ENCODE data around the gene VEPH1. TPM values are rescaled to one million over a fixed set of nuclear protein-coding genes. Genes with fewer than 3 reads are reported as not detected.

VEPH1 gene
- total RNA-seq, 1 donor from 2014 or later: 13.0 TPM

DNA sequence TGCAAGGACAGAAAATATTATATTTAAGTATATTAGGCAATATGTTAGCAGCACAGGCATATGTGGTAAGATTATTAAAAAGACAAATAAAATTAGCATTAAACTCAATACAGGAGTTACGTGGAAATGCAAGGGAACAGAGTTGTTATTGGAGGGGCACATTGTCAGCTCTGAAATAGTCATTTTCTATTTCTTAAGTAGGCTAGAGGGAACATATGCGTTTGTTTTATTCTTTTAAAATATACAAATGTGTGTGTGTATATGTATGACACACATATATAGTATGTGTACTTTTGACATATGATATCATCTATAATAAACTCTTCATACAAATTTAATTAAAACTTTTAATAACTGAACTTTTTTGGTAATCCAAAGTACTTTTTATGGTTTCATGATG is 22.8 kb upstream of the VEPH1 start:
- no peak for FAIRE-seq

GRCh38 chr3:157523814-157524213 is 20.6 kb upstream of the VEPH1 start:
- DNase-seq (ENCODE audit: low spot score in 2 of 2) (no peak), FAIRE-seq (no peak)

More for the DNA sequence above, 22.8 kb upstream of the VEPH1 start:
- no peak for DNase-seq (ENCODE audit: low spot score in 2 of 2)

DNA sequence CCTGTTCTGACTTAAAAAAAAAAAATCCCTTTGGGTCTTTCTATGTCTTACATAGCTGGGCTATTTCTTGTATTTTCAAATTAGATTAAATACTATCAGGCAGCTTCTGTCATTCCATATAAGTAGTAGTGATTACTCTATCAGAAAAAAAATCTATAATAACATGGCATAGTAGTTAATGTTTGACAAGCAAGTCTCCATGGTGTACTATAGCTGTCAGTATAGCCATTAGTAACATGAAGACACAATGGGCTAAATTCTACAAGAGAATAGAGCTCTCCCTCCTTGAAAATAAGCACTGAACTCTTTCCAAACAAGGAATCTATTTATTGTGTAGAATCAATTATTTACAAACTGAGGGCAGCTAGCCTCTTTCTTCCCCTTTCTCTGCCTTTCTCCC is 19.4 kb upstream of the VEPH1 start:
- FAIRE-seq: no peak
- DNase-seq (ENCODE audit: low spot score in 2 of 2): no peak

GRCh38 chr3:157520485-157521150 is 17.4 kb upstream of the VEPH1 start:
- no peak for DNase-seq (ENCODE audit: low spot score in 2 of 2)
- no peak for FAIRE-seq

DNA sequence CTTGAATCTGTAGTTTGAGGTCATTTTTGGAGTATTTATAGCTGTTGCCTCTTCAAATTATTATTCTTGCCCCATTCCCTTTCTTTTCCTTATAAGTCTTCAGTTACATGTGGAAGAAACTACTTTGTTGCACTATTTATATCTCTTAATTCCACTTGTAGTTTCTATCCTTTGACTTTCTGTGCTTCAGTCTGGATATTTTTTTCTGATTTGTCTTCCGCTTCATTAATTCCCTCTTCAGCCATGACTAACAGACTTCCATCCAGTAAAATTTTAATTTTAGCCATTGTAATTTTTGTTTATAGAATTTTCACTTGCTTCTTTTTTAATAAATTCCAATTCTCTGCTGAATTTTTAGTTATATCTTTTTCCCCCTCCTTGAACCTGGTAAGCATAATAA is 15.7 kb upstream of the VEPH1 start:
- no peak for FAIRE-seq
- DNase-seq (ENCODE audit: low spot score in 2 of 2): no peak

DNA sequence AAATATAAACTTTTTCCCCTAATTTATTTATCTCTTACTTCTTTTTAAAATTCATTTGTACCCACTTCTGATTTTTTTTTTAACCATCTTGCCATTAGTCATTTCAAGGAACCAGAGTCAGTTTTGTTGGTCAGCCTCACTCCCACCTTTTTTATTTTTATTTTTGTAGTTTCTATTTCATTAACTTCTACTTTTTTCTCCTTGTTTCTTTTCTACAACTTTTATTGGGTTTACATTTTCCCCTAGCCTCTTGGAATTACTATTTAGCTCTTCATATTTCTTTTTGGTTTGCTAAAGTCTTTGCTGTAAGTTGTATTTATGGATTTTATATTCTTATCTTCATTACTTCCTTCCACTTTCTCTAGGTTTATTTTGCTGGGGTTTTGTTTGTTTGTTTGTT is 13.7 kb upstream of the VEPH1 start:
- no peak for FAIRE-seq

GRCh38 chr3:157515398-157515797 is 12.2 kb upstream of the VEPH1 start:
- FAIRE-seq (no peak), DNase-seq (ENCODE audit: low spot score in 2 of 2) (no peak)

More for the DNA sequence above, 13.7 kb upstream of the VEPH1 start:
- no peak for DNase-seq (ENCODE audit: low spot score in 2 of 2)

DNA sequence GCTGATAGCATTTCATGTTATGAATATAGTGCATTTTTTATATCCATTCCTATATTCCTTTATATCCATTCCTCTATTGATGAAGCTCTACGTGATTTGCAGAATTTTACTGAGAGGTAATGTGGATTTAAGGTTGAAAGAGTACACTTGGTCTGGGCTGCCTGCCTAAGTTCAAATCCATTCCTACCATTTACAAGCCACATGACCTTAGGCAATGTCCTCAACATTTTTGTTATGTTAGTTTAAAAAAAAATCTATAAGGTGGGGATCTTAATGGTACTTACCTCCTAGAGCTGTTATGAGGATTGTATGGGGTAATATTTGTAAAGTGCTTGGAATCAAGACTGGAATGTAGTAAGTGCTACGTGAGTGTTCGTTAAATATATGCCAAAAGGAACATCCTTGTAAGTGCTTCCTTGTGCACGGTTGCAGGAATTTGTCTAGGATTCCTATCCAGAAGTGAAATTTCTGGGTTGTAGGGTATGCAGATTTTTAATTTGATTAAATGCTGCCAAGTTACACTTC is 11.2 kb upstream of the VEPH1 start:
- no peak for FAIRE-seq
- DNase-seq (ENCODE audit: low spot score in 2 of 2): no peak

GRCh38 chr3:157513585-157513984 is 10.4 kb upstream of the VEPH1 start:
- no peak for DNase-seq (ENCODE audit: low spot score in 2 of 2)
- FAIRE-seq: no peak

GRCh38 chr3:157512534-157512933 is 9.3 kb upstream of the VEPH1 start:
- no peak for DNase-seq (ENCODE audit: low spot score in 2 of 2)

DNA sequence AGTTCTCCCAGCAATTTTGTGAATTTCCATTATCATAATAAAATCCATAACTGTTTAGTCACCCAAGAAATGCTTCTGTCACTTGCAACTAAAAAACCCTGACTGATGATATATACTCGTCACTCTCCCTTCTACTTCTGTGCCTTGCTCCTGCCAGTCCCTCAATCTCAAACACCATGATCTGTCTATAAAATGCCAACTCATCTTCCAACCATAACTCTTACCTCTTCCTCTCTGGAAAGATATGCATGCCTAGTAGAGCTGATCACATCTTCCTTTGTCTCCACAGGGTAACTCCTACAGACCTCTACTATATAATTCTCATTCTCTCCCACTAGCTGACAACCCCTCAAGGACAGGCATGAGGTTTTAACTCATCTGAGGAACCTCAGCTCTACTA is 5.2 kb upstream of the VEPH1 start:
- DNase-seq (ENCODE audit: low spot score in 2 of 2) (no peak), FAIRE-seq (no peak)

More at GRCh38 chr3:157512534-157512933, 9.3 kb upstream of the VEPH1 start:
- FAIRE-seq: no peak

DNA sequence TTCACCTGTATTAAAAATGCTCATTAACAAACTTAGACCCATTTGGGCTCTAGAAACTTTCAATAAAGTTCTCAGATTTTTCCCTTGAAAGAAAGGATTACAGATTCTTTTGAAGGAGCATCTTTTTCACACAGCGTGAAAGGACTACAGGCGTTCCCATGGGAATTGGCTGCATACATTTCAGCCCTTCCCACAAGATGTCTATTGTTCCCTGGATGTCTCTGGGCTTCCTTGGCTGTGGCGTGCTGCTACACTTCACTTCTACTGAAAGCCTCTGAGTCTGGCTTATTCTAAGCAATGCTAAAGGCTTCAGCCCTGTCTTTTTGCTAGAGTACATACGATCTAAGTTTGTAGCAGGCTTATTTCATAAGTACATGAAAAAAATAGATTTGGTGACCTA is 1.4 kb downstream of the VEPH1 start:
- DNase-seq (ENCODE audit: low spot score in 2 of 2): no peak
- no peak for FAIRE-seq

DNA sequence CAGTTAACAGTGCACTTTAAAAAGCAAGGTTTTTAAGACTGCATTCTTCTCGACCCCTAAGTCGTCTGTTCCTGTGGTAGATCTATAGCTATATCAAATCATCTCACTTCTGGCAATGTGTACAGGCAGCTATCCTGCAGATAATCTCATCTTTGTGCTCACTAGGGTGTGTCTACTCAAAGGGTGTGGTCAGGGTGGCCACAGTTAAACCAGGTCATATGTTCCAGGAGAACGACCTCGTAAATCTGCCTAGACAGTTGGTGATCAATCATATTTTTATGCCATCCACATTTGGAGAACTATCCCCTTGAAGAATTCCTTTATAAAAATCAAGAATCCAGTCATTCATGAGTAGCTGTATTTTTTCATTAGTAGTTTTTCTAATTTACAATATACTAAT is 3.0 kb downstream of the VEPH1 start:
- DNase-seq (ENCODE audit: low spot score in 2 of 2) (no peak), FAIRE-seq (no peak)

- FAIRE-seq (no peak), DNase-seq (ENCODE audit: low spot score in 2 of 2) (no peak)
These were observed 3.8 kb downstream of the VEPH1 start for GRCh38 chr3:157499342-157499963.

GRCh38 chr3:157498371-157498770 is 4.8 kb downstream of the VEPH1 start:
- no peak for DNase-seq (ENCODE audit: low spot score in 2 of 2)
- FAIRE-seq: no peak

DNA sequence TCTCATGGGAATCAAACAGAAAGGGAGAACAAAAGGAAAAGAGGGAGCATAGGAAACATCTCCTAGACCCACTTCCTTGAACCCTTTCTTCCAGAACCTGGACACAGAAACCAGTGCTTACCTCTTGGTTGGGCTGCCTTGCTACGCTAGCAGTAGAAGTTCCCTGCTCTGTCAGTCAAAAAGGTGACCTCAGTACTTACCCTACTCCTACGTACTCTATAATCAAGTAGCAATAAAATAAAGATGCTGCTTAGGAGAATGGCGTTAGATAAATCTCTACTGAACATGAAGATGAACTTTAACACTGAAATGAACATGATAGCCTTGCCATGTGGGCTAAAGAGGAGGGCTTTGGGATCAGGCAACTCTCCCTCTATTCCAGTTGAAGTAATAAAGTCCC is 7.4 kb downstream of the VEPH1 start:
- DNase-seq (ENCODE audit: low spot score in 2 of 2) (no peak), FAIRE-seq (no peak)

GRCh38 chr3:157494581-157495281 is 8.5 kb downstream of the VEPH1 start:
- no peak for DNase-seq (ENCODE audit: low spot score in 2 of 2)
- no peak for FAIRE-seq

DNA sequence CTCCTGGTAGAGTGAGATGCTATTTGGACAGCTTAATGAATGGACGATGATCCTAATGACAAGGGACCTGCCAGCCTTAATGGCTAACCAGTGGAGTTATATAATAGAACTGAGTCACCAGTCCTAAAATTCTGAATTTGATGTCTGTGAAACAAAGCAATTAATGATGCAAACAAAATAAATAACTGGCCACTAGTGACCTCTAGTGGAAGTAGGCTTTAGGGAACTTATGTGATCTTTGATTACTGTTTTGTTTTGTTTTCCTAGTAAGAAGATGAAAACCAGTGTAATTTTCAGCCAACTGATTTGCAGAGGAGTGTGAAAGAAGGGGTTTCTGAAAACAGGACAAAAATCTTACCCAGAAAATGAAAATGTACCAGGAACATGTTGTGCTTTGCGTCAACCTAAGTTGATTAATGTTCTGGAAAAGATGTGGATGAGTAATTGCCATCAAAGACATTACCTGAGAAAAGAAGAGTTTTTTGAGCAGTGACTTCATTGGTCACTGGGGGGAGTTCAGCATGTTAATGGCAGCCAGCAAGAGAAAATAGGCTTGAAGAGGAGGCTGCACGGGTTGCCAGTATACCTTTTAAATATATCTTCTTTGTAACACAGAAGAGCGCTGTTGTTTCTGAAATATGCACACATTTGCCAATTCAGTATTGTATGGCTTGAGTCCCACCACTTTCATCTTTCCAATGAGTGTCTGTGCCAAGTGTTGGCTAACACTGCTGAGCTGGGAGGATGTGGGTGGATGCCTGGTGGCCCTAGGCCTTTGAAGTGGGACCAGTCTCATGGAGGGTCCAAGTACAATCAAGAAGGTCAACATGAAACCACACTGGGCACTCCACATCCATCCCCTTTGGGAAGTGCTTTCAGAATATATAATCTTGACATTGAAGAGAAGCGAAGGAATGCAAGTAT is 9.3 kb downstream of the VEPH1 start:
- FAIRE-seq (peak; percentile 53), DNase-seq (ENCODE audit: low spot score in 2 of 2) (peak in 1 of 2 donors; percentile 20)

- DNase-seq (ENCODE audit: low spot score in 2 of 2): no peak
- no peak for FAIRE-seq
These were observed 12.1 kb downstream of the VEPH1 start for GRCh38 chr3:157491136-157491535.

- no peak for FAIRE-seq
- no peak for DNase-seq (ENCODE audit: low spot score in 2 of 2)
These were observed 15.1 kb downstream of the VEPH1 start for GRCh38 chr3:157488144-157488543.

All from frontal cortex (tissue), 4 donors.